ENCODE data around the gene AREL1.

Gene AREL1

GRCh38 chr14:74655599-74656395 lies 57.1 kb downstream of the AREL1 start:
- FAIRE-seq (no peak), DNase-seq (ENCODE audit: insufficient read length) (no peak)
- TF ChIP-seq TAF1 (IDR thresholded peaks at IDR 0.05; ENCODE audit: borderline replicate concordance, low read depth, low read length) (no peak), POLR2A (IDR thresholded peaks at IDR 0.05; ENCODE audit: low read depth, low read length) (no peak), POLR2AphosphoS5 (IDR thresholded peaks at IDR 0.05; ENCODE audit: low read depth, low read length) (no peak)

DNA sequence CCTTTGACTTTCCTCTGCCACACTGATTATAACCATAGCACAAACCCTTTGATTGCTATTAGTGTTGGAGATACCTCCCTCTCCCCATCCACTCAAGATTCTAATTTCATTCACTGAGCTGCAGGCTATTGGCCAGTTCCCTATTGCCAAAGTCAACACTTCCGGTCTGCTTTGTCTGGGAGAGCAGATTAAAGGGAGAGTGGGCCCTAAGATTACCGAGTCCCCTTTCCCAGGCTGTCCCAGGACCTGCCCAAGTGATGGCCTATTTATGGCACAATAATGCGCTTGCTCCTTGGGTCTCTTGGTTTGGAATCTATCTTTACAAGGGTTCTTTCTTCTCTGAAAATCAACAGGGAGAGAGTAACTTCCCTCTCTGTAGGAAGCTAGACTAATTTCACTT lies 57.9 kb downstream of the AREL1 start:
- no peak for DNase-seq (ENCODE audit: insufficient read length)
- TF ChIP-seq POLR2A (IDR thresholded peaks at IDR 0.05; ENCODE audit: low read depth, low read length) (no peak), TAF1 (IDR thresholded peaks at IDR 0.05; ENCODE audit: borderline replicate concordance, low read depth, low read length) (no peak), POLR2AphosphoS5 (IDR thresholded peaks at IDR 0.05; ENCODE audit: low read depth, low read length) (no peak)
- FAIRE-seq = no peak

GRCh38 chr14:74653386-74654138 lies 59.3 kb downstream of the AREL1 start:
- no peak for TF ChIP-seq TAF1 (IDR thresholded peaks at IDR 0.05; ENCODE audit: borderline replicate concordance, low read depth, low read length)
- TF ChIP-seq POLR2AphosphoS5 (IDR thresholded peaks at IDR 0.05; ENCODE audit: low read depth, low read length) = no peak
- no peak for TF ChIP-seq POLR2A (IDR thresholded peaks at IDR 0.05; ENCODE audit: low read depth, low read length)
- FAIRE-seq = no peak
- no peak for DNase-seq (ENCODE audit: insufficient read length)

- no peak for FAIRE-seq
- DNase-seq (ENCODE audit: insufficient read length) = no peak
- no peak for TF ChIP-seq TAF1 (IDR thresholded peaks at IDR 0.05; ENCODE audit: borderline replicate concordance, low read depth, low read length)
- TF ChIP-seq POLR2AphosphoS5 (IDR thresholded peaks at IDR 0.05; ENCODE audit: low read depth, low read length) = no peak
- no peak for TF ChIP-seq POLR2A (IDR thresholded peaks at IDR 0.05; ENCODE audit: low read depth, low read length)
Observed at GRCh38 chr14:74652541-74652940, 60.3 kb downstream of the AREL1 start.

DNA sequence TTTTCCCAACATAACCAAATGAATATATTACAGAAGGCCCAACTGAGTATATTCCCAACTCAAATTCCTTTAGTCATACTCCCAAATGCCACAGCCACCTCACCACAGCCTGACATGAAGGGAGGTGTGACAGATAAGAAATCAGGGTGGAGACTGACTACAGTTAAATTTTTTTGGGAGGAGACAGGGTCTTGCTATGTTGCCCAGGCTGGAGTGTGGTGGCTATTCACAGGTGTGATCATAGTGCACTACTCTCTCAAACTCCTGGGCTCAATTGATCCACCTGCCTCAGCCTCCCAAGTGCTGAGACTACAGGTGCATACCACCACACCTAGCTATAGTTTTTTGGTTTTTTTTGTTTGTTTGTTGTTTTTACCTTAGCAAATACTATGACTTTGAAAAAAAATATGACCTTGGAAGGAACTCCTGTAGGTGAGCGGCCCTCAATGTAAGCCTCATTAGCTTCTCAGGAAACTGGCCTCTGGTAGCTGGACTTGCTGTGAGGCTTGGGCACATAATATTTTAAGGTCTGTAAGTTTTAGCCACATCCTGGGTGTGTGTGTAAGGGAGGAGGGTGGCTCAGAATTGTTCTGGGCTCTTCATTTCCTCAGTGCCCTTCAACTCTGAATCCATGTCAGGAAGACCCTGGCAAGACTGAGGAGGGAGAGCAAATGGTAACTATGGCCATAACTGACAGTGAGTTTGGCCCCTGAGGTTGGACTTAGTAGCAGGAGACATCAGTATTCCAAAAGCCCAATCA lies 61.8 kb downstream of the AREL1 start:
- DNase-seq (ENCODE audit: insufficient read length) (no peak), FAIRE-seq (no peak)
- no peak for TF ChIP-seq POLR2AphosphoS5 (IDR thresholded peaks at IDR 0.05; ENCODE audit: low read depth, low read length)
- TF ChIP-seq POLR2A (IDR thresholded peaks at IDR 0.05; ENCODE audit: low read depth, low read length) = no peak
- TF ChIP-seq TAF1 (IDR thresholded peaks at IDR 0.05; ENCODE audit: borderline replicate concordance, low read depth, low read length) = no peak

DNA sequence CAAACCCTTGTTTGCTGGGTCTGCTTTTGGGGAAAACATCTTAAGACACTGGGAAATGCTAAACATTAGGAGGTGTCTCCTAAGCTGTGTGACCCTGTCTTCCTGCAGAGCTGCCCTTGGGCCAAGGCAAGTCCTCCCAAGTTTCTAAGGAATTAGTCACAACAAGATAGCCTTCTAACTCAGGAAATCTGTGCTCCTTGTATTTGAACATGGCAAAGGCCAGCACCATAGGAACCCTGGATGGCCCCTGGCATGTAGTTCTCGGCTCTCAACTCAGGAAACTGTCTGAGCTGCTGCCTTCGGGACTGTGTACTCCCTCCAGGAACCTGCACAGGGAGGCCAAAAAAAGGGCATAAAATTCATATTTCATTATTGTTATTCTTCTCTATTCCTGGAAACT lies 63.2 kb downstream of the AREL1 start:
- no peak for FAIRE-seq
- TF ChIP-seq TAF1 (IDR thresholded peaks at IDR 0.05; ENCODE audit: borderline replicate concordance, low read depth, low read length) = no peak
- TF ChIP-seq POLR2AphosphoS5 (IDR thresholded peaks at IDR 0.05; ENCODE audit: low read depth, low read length) = no peak
- no peak for TF ChIP-seq POLR2A (IDR thresholded peaks at IDR 0.05; ENCODE audit: low read depth, low read length)
- no peak for DNase-seq (ENCODE audit: insufficient read length)

GRCh38 chr14:74649167-74649566 lies 63.7 kb downstream of the AREL1 start:
- no peak for FAIRE-seq
- no peak for TF ChIP-seq POLR2A (IDR thresholded peaks at IDR 0.05; ENCODE audit: low read depth, low read length)
- no peak for TF ChIP-seq POLR2AphosphoS5 (IDR thresholded peaks at IDR 0.05; ENCODE audit: low read depth, low read length)
- no peak for TF ChIP-seq TAF1 (IDR thresholded peaks at IDR 0.05; ENCODE audit: borderline replicate concordance, low read depth, low read length)
- DNase-seq (ENCODE audit: insufficient read length) = no peak

- DNase-seq (ENCODE audit: insufficient read length) (no peak), FAIRE-seq (no peak)
- TF ChIP-seq POLR2A (IDR thresholded peaks at IDR 0.05; ENCODE audit: low read depth, low read length) (no peak), TAF1 (IDR thresholded peaks at IDR 0.05; ENCODE audit: borderline replicate concordance, low read depth, low read length) (no peak), POLR2AphosphoS5 (IDR thresholded peaks at IDR 0.05; ENCODE audit: low read depth, low read length) (no peak)
Observed at GRCh38 chr14:74648601-74649000, 64.3 kb downstream of the AREL1 start.

GRCh38 chr14:74647678-74648461 lies 65.0 kb downstream of the AREL1 start:
- no peak for DNase-seq (ENCODE audit: insufficient read length)
- FAIRE-seq = no peak

GRCh38 chr14:74647061-74647677 lies 65.7 kb downstream of the AREL1 start:
- no peak for DNase-seq (ENCODE audit: insufficient read length)
- TF ChIP-seq POLR2A (IDR thresholded peaks at IDR 0.05; ENCODE audit: low read depth, low read length) = no peak
- no peak for TF ChIP-seq TAF1 (IDR thresholded peaks at IDR 0.05; ENCODE audit: borderline replicate concordance, low read depth, low read length)
- no peak for TF ChIP-seq POLR2AphosphoS5 (IDR thresholded peaks at IDR 0.05; ENCODE audit: low read depth, low read length)
- no peak for FAIRE-seq

More at GRCh38 chr14:74647678-74648461, 65.0 kb downstream of the AREL1 start:
- no peak for TF ChIP-seq POLR2AphosphoS5 (IDR thresholded peaks at IDR 0.05; ENCODE audit: low read depth, low read length)
- no peak for TF ChIP-seq TAF1 (IDR thresholded peaks at IDR 0.05; ENCODE audit: borderline replicate concordance, low read depth, low read length)
- no peak for TF ChIP-seq POLR2A (IDR thresholded peaks at IDR 0.05; ENCODE audit: low read depth, low read length)
